GOT3 (cell line): ENCODE measurements around the gene ZNRF3.
"Not testable (repeated sequence)": the region's sequence is repeated elsewhere in the genome, so short reads cannot be mapped to it uniquely, and the experiment has no call there.

Source experiments
- DNase-seq: peaks from one replicate; lab custom pipeline; 2025; ENCODE audit warnings: mixed read lengths; lab: John Stamatoyannopoulos, UW

ZNRF3 gene

GRCh38 chr22:29065468-29066190 is 182.3 kb downstream of the ZNRF3 start:
- no peak for DNase-seq

- DNase-seq = no peak
Observed at GRCh38 chr22:29069463-29069862, 186.1 kb downstream of the ZNRF3 start.

- no peak for DNase-seq
Observed at GRCh38 chr22:29070490-29070889, 187.1 kb downstream of the ZNRF3 start.

- DNase-seq = no peak
Observed at GRCh38 chr22:29071261-29072045, 188.1 kb downstream of the ZNRF3 start.

GRCh38 chr22:29072193-29072978 is 189.0 kb downstream of the ZNRF3 start:
- DNase-seq = peak; percentile 47

GRCh38 chr22:29072979-29073617 is 189.7 kb downstream of the ZNRF3 start, which contains the start of gene KREMEN1:
Gene KREMEN1 (plus strand): TSS chr22:29073035. CDS start chr22:29073131, 96 bp downstream.
- DNase-seq = no peak

GRCh38 chr22:29073618-29074275 is 190.4 kb downstream of the ZNRF3 start:
- no peak for DNase-seq

- DNase-seq = no peak
Observed at GRCh38 chr22:29074276-29074772, 191.0 kb downstream of the ZNRF3 start.

- DNase-seq = no peak
Observed at GRCh38 chr22:29078036-29078868, 194.9 kb downstream of the ZNRF3 start.

- DNase-seq = no peak
Observed at GRCh38 chr22:29078869-29079207, 195.5 kb downstream of the ZNRF3 start.

- DNase-seq = no peak
Observed at GRCh38 chr22:29079218-29079901, 196.0 kb downstream of the ZNRF3 start.

- DNase-seq = no peak
Observed at GRCh38 chr22:29080106-29080975, 197.0 kb downstream of the ZNRF3 start.

- no peak for DNase-seq
Observed at GRCh38 chr22:29081517-29082236, 198.3 kb downstream of the ZNRF3 start.

- DNase-seq = no peak
Observed at GRCh38 chr22:29082826-29083545, 199.6 kb downstream of the ZNRF3 start.

GRCh38 chr22:29083576-29083932 is 200.2 kb downstream of the ZNRF3 start:
- not testable (repeated sequence) for DNase-seq

GRCh38 chr22:29083933-29084591 is 200.7 kb downstream of the ZNRF3 start:
- DNase-seq = no peak

GRCh38 chr22:29087012-29087411 is 203.6 kb downstream of the ZNRF3 start:
- DNase-seq = no peak
